Right kidney (tissue), 1 donor: ENCODE data around the gene ESR1.
"Not testable (repeated sequence)": the region's sequence is repeated elsewhere in the genome, so short reads cannot be mapped to it uniquely, and the experiment has no call there.

ENCODE experiments used
- DNase-seq: peaks from one replicate; pipeline ENCODE4 v3.0.0-alpha.2; 2016

Gene ESR1

GRCh38 chr6:151813858-151814257 is 6.4 kb downstream of the ESR1 start:
- DNase-seq: no peak

- no peak for DNase-seq
Observed at GRCh38 chr6:151814614-151815013, 7.1 kb downstream of the ESR1 start.

GRCh38 chr6:151822252-151823111 is 15.0 kb downstream of the ESR1 start:
- no peak for DNase-seq

DNA sequence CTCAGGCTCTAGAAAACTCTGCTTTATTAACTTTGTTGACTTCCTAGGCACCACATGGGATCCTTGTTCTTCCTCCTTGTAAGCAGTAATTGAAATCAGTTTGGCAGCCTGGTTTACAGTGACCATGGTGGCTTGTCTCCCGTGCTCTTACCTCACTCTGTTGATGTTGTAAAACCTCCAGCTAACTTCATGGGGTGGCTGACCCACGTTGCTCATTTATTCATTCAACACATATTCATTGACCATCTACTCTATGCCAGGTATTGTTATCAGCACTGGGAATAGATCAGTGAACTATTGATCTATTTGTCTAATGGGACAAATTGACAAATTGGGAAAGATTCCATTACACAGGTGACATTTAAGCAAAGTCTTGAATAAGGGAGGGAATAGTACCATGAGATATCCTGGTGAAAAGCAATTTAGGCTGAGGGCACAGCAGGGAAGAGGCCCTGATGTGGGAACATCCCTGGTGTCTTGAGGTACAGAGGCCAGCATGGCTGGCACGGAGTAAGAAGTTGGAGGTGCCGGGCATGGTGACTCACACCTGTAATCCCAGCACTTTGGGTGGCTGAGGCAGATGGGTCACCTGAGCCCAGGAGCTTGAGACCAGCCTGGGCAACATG is 19.1 kb downstream of the ESR1 start:
- DNase-seq: no peak

GRCh38 chr6:151832710-151833109 is 25.2 kb downstream of the ESR1 start:
- DNase-seq: no peak

DNA sequence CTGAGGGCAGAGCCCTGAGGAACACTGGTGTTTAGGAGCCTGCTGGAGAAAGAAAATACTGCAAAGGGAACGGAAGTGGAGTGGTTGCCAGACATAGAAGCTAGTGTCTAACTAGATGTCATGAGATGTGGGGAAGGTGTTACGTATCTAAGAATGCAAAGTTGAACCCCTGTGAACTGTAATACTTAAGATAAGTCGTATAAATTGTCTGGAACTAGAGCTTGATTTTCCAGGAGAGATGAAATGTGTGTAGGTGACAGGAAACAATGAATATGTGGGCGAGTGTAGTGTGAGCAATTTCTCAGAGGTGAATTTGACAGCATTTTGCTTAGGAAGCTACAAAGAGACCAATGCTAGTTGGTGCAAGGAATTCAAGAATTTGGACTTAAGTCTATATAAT is 27.9 kb downstream of the ESR1 start:
- DNase-seq: no peak

DNA sequence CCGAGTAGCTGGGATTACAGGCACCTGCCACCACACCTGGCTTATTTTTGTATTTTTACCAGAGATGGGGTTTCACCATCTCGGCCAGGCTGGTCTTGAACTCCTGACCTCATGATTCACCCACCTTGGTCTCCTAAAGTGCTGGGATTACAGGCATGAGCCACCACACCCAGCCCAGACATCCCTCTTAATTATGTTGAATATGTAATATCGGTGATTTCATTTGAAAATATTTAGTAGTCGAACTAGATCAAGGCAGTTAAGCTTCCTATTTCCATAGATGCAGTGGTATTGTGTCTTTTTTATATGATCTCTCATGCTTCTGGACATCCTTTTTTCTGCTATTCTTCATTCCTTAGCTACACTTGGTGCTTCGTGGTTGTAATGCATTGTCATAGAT is 29.7 kb downstream of the ESR1 start:
- DNase-seq: no peak

- DNase-seq: no peak
Observed at GRCh38 chr6:151842816-151843215, 35.3 kb downstream of the ESR1 start.

GRCh38 chr6:151847064-151847463 is 39.6 kb downstream of the ESR1 start:
- DNase-seq: peak; percentile 2

- DNase-seq: no peak
Observed at GRCh38 chr6:151850479-151851003, 43.1 kb downstream of the ESR1 start.

- DNase-seq: no peak
Observed at GRCh38 chr6:151858294-151858693, 50.8 kb downstream of the ESR1 start.

GRCh38 chr6:151862461-151862860 is 55.0 kb downstream of the ESR1 start:
- no peak for DNase-seq

DNA sequence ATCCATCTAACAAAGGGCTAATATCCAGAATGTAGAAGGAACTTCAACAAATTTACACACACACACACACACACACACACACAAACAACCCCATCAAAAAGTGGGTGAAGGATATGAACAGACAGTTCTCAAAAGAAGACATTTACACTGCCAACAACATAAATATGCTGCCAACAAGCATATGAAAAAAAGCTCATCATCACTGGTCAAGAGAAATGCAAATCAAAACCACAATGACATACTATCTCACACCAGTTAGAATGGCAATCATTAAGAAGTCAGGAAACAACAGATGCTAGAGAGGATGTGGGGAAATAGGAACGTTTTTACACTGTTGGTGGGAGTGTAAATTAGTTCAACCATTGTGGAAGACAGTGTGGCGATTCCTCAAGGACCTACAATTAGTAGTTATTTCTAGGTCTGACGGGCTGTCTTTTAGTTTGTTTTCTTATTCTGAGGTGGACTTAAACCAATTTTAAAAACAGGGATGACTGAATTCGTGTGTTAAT is 59.9 kb downstream of the ESR1 start:
- DNase-seq: not testable (repeated sequence)

GRCh38 chr6:151869345-151869744 is 61.9 kb downstream of the ESR1 start:
- DNase-seq: no peak

DNA sequence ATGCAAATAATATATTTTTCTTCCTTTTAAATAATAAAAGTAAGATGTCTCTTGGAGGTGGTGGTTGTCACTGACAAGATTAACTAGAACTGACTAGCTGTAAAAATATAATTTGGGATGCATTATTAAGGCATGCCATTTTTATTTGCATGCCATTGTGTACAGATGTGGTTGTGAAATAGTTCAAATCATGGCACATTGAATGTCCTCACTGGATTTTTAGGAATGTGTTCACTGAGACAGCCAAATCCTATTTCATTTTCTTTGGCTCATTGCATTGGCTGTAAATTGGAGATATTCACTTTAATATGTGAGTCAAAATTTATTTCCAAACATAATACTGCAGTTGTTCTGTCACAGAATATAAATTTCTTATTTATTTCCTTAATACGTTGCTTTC is 62.3 kb downstream of the ESR1 start:
- no peak for DNase-seq

DNA sequence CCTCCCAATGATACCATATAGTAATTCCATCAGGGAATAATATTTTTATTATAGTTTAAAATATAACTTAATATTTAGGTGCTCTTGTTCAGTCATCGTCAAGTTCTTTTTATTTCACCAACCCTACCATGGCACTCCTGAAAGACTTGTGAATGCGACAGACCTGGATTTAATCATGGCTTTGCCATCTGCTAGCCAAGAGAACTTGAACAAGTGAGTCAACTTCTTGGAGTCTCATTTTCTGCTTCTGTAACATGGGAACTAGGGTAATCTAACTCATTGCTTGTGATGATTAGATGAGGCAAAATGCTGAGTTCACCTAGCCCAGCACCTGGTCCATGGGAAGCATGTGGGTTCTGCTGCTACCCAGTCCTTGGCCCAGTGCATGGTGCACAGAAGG is 62.9 kb downstream of the ESR1 start:
- no peak for DNase-seq

- no peak for DNase-seq
Observed at GRCh38 chr6:151875524-151875923, 68.0 kb downstream of the ESR1 start.

DNA sequence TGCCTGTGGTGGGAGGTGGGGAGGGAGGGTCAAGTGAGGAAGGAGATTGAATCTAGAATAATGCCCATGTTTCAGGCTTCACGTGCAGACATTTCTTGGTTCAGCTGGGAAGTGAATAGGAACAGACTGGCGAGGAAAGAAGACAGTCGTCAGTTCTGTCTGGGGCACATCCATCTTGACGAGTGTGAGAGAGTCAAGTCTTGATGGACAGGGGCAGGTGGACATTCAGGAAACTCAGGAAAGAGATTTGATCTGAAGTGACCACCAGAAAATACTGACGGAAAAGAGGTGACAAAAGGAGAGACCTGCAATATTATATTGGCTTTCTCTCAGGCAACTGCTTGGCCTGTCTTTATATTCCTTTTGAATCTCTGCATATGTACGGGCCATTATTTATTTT is 68.6 kb downstream of the ESR1 start:
- no peak for DNase-seq

DNA sequence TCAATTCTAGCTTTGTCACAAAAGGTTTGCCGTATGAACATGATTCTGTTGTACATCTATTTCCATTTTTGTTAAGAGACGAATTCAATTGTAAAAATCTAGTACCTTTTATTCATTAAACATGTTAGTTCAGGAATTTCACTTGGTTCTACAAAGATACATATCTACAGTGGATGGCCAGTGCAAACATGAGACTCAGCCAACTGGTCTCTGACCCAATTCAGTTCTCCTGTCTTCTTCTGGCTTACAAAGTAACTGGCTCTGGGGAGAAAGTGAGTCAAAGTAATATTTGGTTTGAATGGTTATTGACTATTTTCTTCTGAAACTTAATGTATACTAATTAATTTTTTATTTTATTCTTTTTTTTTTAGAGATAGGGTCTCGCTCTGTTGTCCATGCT is 70.0 kb downstream of the ESR1 start:
- no peak for DNase-seq

GRCh38 chr6:151881231-151881630 is 73.7 kb downstream of the ESR1 start:
- DNase-seq: no peak

DNA sequence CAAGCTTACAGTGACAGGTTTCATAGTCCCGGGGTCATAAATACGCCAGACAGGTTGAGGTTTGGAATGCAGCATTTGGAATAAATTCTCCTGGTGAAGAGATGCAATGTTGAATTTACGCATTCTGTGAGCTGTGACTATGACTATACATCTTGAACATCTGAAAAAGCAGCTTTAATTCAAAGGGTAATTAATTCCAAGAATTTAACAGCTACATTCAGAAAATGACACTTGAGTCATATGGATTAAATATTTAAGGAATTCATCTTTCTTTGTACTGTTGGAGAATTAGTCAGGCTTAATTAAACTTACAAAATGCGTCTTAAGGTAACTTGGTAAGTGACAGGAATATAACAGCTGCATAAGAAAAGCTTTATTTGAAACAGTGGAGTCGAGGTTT is 74.7 kb downstream of the ESR1 start:
- no peak for DNase-seq

GRCh38 chr6:151885234-151885633 is 77.8 kb downstream of the ESR1 start:
- DNase-seq: no peak

DNA sequence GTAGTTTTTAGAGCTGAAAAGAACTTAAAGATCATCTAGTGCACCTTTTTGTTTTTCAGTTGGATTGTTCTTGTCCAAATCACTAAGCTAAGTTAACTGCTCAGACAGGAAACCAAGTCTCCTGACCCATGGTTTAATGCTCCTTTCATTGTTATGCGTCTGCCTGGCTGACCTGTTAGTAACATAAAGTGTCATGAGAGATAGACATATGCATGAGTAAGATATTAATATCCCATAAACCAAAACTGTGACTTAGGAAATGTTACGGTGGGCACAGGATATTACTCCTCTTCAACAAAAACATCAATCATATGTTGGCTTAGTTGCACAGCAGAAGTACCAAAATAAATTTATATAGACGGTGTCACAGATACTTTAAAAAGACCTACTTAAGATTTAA is 84.0 kb downstream of the ESR1 start:
- no peak for DNase-seq

DNA sequence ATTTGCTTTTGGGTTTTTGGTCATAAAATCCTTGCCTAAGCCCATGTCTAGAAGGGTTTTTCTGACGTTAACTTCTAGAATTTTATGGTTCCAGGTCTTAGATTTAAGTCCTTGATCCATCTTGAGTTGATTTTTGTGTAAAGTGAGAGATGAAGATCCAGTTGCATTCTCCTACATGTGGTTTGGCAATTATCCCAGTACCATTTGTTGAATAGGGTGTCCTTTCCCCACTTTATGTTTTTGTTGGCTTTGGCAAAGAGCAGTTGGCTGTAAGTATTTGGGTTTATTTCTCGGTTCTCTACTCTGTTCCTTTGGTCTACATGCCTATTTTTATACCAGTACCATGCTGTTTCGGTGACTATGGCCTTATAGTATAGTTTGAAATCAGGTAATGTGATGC is 86.9 kb downstream of the ESR1 start:
- not testable (repeated sequence) for DNase-seq
